ENCODE results near the gene INPP5D. TPM values are rescaled to one million over a fixed set of nuclear protein-coding genes. Genes with fewer than 3 reads are reported as not detected.
"Not testable (repeated sequence)": the region's sequence is repeated elsewhere in the genome, so short reads cannot be mapped to it uniquely, and the experiment has no call there.

Gene INPP5D
- total and polyA plus RNA-seq, 4 donors: 7.6 to 26.1 (median 25.3) TPM

DNA sequence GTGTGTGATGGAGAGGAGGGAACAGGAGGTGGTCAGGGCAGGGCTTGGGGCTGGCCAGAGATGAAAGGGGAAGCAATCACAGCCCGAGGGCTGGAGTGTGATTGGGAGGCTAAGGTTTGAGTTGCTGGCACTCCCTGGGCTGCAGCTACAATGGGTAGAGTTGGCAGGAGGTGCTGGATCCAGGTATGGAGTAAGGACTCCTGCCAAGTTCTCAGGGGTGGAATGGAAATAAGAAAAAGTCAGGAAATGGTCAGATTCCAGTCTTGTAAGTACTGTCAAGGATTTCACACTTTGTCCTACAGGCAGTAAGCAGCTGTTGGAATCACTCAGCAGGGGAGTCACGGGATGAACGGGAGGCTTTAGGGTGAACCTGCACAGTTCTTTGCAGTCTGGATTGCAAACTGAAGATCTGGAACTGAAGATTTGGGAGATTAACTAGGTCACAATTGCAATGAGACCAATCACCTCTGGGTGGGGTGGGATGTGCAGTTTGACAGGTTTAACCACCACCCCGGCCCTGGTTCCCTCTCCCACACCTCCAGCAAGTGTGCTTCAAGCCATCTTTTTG is 10.9 kb upstream of the INPP5D start:
- Histone ChIP-seq H3K36me3 (ENCODE audit: control insufficient read depth in 4 of 4, insufficient read depth in 4 of 4, low read length in 4 of 4) (no peaks in the 10 kb centered on the region), H3K9me3 (ENCODE audit: control insufficient read depth in 4 of 4, insufficient read depth in 3 of 4, low read length in 3 of 4) (no peaks in the 10 kb centered on the region), H3K4me3 (no peak overlapping the region), H3K27ac (ENCODE audit: low read depth in 1 of 2, low read length in 1 of 2) (no peak overlapping the region), H3K4me1 (ENCODE audit: control insufficient read depth in 5 of 5, insufficient read depth in 5 of 5, low read length in 5 of 5) (peaks cover 0 to 5% (median 3%) of the 10 kb centered on the region in 5 donors), H3K27me3 (ENCODE audit: control insufficient read depth in 3 of 3, insufficient read depth in 3 of 3, low read length in 2 of 3) (peaks cover 0 to 3% (median 0%) of the 10 kb centered on the region in 3 donors), H3K9ac (ENCODE audit: insufficient read depth in 1 of 2, low read length in 2 of 2) (no peak overlapping the region)
- TF ChIP-seq, protein P1, sequence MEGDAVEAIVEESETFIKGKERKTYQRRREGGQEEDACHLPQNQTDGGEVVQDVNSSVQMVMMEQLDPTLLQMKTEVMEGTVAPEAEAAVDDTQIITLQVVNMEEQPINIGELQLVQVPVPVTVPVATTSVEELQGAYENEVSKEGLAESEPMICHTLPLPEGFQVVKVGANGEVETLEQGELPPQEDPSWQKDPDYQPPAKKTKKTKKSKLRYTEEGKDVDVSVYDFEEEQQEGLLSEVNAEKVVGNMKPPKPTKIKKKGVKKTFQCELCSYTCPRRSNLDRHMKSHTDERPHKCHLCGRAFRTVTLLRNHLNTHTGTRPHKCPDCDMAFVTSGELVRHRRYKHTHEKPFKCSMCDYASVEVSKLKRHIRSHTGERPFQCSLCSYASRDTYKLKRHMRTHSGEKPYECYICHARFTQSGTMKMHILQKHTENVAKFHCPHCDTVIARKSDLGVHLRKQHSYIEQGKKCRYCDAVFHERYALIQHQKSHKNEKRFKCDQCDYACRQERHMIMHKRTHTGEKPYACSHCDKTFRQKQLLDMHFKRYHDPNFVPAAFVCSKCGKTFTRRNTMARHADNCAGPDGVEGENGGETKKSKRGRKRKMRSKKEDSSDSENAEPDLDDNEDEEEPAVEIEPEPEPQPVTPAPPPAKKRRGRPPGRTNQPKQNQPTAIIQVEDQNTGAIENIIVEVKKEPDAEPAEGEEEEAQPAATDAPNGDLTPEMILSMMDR (IDR thresholded peaks at IDR 0.05; ENCODE audit: control extremely low read depth, extremely low read depth): no peak
- WGBS, 2 donors: 50 to 66% methylated on average over 4 of the region's 4 CpGs
- ATAC-seq (ENCODE audit: insufficient read depth, low FRiP score) (no peak), DNase-seq (no peak)

DNA sequence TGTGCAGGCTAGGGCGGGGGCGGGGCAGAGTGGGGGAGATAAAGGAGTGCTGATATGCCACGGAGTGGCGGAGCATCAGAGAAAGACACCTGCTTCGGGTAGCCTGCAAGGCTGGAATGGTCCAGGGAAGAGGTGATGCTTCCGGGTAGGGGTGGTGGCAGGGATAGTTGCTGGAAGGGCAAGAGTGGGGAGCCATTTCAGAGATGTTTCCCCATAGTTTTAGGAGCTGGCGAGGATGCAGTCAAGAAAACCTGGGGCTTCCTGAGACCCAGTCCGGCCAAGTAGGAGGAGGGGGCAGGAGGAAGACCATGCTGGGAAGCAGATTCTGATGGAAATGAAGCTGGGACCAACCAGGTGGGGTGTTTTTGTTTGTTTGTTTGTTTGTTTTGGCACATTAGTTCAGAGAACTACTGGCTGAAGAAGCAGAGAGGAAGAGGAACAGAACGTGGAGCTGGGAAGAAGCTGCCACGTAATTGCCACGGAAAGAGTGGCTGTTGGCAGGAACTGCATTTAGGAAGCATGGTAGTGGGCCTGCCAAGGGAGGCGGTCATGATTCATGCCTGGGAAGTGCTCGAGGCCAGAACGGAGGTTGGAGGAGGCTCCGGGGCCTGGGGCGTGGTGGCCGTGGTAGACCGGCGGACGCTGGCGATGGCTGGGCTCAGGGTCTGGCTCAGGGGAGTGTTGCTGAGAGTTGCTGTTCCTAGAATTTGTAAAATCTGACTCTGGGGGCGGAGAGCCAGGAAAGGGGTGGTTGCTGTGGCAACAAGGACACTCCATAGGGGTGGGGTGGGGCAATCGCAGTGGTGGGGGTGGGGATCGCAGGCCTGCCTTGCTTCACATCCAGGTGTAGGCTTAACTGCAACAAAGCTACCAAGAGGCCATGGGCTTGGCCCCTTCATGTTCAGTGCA is 8.6 kb upstream of the INPP5D start:
- Histone ChIP-seq H3K4me1 (ENCODE audit: control insufficient read depth in 5 of 5, insufficient read depth in 5 of 5, low read length in 5 of 5) (peaks cover 0 to 5% (median 3%) of the 10 kb centered on the region in 5 donors), H3K9me3 (ENCODE audit: control insufficient read depth in 4 of 4, insufficient read depth in 3 of 4, low read length in 3 of 4) (no peaks in the 10 kb centered on the region), H3K27me3 (ENCODE audit: control insufficient read depth in 3 of 3, insufficient read depth in 3 of 3, low read length in 2 of 3) (peaks cover 0 to 3% (median 0%) of the 10 kb centered on the region in 3 donors), H3K4me3 (no peak overlapping the region), H3K27ac (ENCODE audit: low read depth in 1 of 2, low read length in 1 of 2) (no peak overlapping the region), H3K9ac (ENCODE audit: insufficient read depth in 1 of 2, low read length in 2 of 2) (no peak overlapping the region), H3K36me3 (ENCODE audit: control insufficient read depth in 4 of 4, insufficient read depth in 4 of 4, low read length in 4 of 4) (no peaks in the 10 kb centered on the region)
- 42 to 46% methylated on average over 24 of the region's 24 CpGs for WGBS, 2 donors
- ATAC-seq (ENCODE audit: insufficient read depth, low FRiP score) (peak; percentile 55), DNase-seq (peak; percentile 26 to 57 (median 34))
- TF ChIP-seq, protein P1 (IDR thresholded peaks at IDR 0.05; ENCODE audit: control extremely low read depth, extremely low read depth): no peak

DNA sequence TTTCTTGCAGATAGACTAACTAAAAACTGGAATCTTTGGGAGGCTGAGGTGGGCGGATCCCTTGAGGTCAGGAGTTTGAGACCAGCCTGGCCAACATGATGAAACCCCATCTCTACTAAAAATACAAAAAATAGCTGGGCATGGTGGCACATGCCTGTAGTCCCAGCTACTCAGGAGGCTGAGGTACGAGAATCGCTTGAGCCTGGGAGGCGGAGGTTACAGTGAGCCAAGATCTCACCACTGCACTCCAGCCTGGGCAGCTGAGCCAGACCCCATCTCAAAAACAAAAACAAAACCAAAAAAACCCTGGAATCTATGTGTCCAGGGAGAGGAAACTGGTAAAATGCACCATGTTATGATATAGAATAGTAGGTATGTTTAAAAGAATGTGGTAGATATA is 7.6 kb upstream of the INPP5D start:
- not testable (repeated sequence) for H3K9ac ChIP-seq (ENCODE audit: insufficient read depth in 1 of 2, low read length in 2 of 2); H3K4me3 ChIP-seq; H3K4me1 ChIP-seq (ENCODE audit: control insufficient read depth in 5 of 5, insufficient read depth in 5 of 5, low read length in 5 of 5); H3K27ac ChIP-seq (ENCODE audit: low read depth in 1 of 2, low read length in 1 of 2); H3K9me3 ChIP-seq (ENCODE audit: control insufficient read depth in 4 of 4, insufficient read depth in 3 of 4, low read length in 3 of 4); H3K27me3 ChIP-seq (ENCODE audit: control insufficient read depth in 3 of 3, insufficient read depth in 3 of 3, low read length in 2 of 3); DNase-seq; ATAC-seq (ENCODE audit: insufficient read depth, low FRiP score); H3K36me3 ChIP-seq (ENCODE audit: control insufficient read depth in 4 of 4, insufficient read depth in 4 of 4, low read length in 4 of 4)
- 97 to 98% methylated on average over 4 of the region's 4 CpGs for WGBS, 2 donors

Data from lung (tissue), 12 donors.